Measurements from ENCODE around the gene PALD1.

- TF ChIP-seq, protein P1, sequence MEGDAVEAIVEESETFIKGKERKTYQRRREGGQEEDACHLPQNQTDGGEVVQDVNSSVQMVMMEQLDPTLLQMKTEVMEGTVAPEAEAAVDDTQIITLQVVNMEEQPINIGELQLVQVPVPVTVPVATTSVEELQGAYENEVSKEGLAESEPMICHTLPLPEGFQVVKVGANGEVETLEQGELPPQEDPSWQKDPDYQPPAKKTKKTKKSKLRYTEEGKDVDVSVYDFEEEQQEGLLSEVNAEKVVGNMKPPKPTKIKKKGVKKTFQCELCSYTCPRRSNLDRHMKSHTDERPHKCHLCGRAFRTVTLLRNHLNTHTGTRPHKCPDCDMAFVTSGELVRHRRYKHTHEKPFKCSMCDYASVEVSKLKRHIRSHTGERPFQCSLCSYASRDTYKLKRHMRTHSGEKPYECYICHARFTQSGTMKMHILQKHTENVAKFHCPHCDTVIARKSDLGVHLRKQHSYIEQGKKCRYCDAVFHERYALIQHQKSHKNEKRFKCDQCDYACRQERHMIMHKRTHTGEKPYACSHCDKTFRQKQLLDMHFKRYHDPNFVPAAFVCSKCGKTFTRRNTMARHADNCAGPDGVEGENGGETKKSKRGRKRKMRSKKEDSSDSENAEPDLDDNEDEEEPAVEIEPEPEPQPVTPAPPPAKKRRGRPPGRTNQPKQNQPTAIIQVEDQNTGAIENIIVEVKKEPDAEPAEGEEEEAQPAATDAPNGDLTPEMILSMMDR (conservative IDR thresholded peaks at IDR 0.05; ENCODE audit: low read depth in 2 of 2): no peak
- TF ChIP-seq EZH2 (IDR thresholded peaks at IDR 0.05; ENCODE audit: low read depth, unreplicated experiment): no peak
- no peak for TF ChIP-seq JUNB (IDR thresholded peaks at IDR 0.05; ENCODE audit: unreplicated experiment)
- no peak for TF ChIP-seq POLR2AphosphoS5 (IDR thresholded peaks at IDR 0.05; ENCODE audit: low read depth)
- no peak for TF ChIP-seq CREB1 (CRISPR knock-in tag; IDR thresholded peaks at IDR 0.05; ENCODE audit: low read depth)
- TF ChIP-seq, protein P2, sequence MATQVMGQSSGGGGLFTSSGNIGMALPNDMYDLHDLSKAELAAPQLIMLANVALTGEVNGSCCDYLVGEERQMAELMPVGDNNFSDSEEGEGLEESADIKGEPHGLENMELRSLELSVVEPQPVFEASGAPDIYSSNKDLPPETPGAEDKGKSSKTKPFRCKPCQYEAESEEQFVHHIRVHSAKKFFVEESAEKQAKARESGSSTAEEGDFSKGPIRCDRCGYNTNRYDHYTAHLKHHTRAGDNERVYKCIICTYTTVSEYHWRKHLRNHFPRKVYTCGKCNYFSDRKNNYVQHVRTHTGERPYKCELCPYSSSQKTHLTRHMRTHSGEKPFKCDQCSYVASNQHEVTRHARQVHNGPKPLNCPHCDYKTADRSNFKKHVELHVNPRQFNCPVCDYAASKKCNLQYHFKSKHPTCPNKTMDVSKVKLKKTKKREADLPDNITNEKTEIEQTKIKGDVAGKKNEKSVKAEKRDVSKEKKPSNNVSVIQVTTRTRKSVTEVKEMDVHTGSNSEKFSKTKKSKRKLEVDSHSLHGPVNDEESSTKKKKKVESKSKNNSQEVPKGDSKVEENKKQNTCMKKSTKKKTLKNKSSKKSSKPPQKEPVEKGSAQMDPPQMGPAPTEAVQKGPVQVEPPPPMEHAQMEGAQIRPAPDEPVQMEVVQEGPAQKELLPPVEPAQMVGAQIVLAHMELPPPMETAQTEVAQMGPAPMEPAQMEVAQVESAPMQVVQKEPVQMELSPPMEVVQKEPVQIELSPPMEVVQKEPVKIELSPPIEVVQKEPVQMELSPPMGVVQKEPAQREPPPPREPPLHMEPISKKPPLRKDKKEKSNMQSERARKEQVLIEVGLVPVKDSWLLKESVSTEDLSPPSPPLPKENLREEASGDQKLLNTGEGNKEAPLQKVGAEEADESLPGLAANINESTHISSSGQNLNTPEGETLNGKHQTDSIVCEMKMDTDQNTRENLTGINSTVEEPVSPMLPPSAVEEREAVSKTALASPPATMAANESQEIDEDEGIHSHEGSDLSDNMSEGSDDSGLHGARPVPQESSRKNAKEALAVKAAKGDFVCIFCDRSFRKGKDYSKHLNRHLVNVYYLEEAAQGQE (IDR thresholded peaks at IDR 0.05; ENCODE audit: unreplicated experiment): no peak
- no peak for TF ChIP-seq EZH2phosphoT487 (IDR thresholded peaks at IDR 0.05; ENCODE audit: unreplicated experiment)
- TF ChIP-seq ETS1 (IDR thresholded peaks at IDR 0.05): no peak
- no peak for TF ChIP-seq ZNF462 (CRISPR knock-in tag; IDR thresholded peaks at IDR 0.05)
These were observed 13.3 kb upstream of the PALD1 start for GRCh38 chr10:70465278-70465677.
